Measurements from ENCODE around the gene INPP5D.

INPP5D gene

DNA sequence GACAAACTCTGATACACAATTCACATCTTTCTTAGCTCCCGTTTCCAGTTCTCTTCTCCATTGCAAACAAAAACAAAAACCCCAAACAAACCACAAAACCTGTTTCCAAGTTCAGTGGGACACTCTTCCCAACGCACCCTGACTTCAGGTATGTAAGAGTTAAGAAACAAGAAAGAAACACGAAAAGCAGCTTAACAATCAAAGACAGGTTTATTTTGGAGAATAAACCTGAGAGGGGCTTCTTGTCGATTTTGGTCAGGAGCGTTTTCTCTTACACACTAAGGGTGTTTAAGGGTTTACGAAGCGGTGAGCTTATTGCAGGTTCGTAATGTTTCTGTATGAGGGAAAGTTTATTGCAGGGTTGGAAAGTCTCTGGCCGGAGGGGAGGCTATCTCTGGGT is 190.4 kb downstream of the INPP5D start:
- DNase-seq: no peak

GRCh38 chr2:233250985-233251305 is 190.8 kb downstream of the INPP5D start:
- DNase-seq: no peak

DNA sequence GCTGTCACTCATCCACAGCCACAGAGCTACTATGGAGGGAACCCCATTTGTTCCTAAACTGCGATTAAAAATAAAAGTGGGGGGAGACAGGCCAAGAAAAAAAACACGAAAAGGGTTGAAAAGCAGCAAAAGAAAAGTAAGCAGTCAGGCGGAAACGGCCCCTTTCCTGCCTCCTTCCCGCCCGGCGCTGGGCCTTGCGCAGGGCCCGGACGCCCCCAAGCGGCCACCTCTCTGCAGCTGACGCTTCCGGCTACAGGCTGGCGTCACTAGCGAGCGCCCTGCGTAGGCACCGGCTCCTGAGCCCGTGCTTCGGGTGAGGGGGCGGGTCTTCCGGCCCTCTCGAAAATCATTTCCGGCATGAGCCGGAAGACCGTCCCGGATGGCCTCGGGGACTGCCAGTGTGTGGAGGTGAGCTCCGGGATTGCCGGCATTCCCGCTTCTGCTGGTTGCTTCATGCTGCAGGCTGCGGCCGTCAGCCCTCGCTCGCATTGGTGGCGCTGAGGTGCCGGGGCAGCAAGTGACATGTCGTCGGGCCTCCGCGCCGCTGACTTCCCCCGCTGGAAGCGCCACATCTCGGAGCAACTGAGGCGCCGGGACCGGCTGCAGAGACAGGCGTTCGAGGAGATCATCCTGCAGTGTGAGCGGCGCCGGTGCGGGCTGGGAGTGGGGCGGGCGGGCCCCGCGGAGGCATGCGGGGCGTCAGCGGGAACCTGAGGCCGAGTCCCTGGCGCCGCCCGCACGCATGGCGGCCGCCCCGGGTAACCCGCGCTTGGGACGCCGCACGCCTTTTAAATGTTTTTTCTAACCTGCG is 191.4 kb downstream of the INPP5D start, which contains the start of gene ATG16L1:
Gene ATG16L1 (plus strand): TSS at position 368 of the 811 bp plus-strand sequence. CDS start 155 bp downstream, at position 523.
- DNase-seq: peak; percentile 91

DNA sequence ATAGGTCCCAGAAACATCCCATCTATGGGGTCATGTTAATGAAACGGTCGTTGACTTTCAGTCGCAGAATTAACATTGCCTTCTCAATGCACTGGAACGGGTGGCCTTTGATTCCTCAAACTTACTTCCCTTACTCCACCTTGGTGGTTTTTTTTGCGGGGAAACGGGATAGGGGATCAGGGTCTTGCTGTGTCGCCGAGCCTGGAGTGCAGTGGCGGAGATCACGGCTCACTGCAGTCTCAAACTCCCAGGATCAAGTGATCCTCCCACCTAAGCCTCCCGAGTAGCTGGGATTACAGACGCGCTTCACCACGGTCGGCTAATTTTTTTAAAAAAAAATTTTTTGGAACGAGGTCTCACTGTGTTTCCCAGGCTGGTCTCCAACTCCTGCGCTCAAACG is 192.1 kb downstream of the INPP5D start:
- DNase-seq: no peak

DNA sequence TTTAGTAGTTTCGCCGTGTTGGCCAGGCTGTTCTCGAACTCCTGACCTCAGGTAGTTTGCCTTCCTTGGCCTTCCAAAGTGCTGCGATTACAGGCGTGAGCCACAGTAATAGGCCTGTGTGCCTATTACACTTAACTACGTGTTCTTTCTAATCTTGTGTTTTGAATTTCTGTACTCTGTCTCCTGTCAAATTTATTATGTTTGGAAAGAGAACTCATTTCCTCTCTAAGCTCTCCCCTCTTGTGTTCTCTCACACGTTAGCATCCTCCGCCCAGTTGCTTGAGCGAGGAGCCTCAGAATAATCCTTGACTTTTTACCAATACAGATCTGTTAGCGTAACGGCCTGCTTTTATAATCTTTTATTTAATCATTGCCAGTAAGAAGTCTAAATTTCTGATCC is 195.0 kb downstream of the INPP5D start:
- no peak for DNase-seq

DNA sequence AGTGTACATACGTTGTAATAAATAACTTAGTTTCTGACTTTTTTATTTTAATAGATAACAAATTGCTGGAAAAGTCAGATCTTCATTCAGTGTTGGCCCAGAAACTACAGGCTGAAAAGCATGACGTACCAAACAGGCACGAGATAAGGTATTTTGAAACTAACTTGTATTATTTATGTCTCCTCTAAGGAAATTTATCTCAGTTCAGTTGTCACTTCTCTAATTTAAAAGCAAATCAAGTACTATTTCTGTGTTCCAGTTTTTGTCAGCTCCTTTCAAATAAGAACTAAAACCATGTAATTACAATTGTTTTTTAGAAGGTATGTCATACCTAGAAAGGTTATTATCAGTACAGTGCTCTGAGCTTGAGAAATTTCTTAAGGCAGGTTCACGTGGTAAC is 195.9 kb downstream of the INPP5D start:
- no peak for DNase-seq
